Ishikawa (cell line): ENCODE measurements around the gene IFIT1B.

Experiments used
- CEBPB ChIP-seq: IDR thresholded peaks from 2 replicates; pipeline ENCODE4 v1.6.1; 2012
- CREB1 ChIP-seq: IDR thresholded peaks from 2 replicates; pipeline ENCODE4 v1.6.1; 2012; ENCODE audit warnings: low read depth
- EGR1 ChIP-seq: IDR thresholded peaks from 2 replicates; pipeline ENCODE4 v1.6.1; 2012
- EP300 ChIP-seq: IDR thresholded peaks from 2 replicates; pipeline ENCODE4 v1.6.1; 2012; ENCODE audit warnings: borderline replicate concordance
- FOXM1 ChIP-seq: IDR thresholded peaks from 2 replicates; pipeline ENCODE4 v1.6.1; 2012; ENCODE audit warnings: low read depth, borderline replicate concordance
- NFIC ChIP-seq: IDR thresholded peaks from 2 replicates; pipeline ENCODE4 v1.6.1; 2012
- RAD21 ChIP-seq: IDR thresholded peaks from 2 replicates; pipeline ENCODE4 v1.6.1; 2012; ENCODE audit warnings: low read depth
- REST ChIP-seq: IDR thresholded peaks from 2 replicates; pipeline ENCODE4 v1.6.1; 2012; ENCODE audit warnings: low read depth, mild to moderate bottlenecking
- TCF12 ChIP-seq: IDR thresholded peaks from 2 replicates; pipeline ENCODE4 v1.6.1; 2012; ENCODE audit warnings: low read depth
- TEAD4 ChIP-seq: IDR thresholded peaks from 2 replicates; pipeline ENCODE4 v1.6.1; 2012
- USF1 ChIP-seq: IDR thresholded peaks from 2 replicates; pipeline ENCODE4 v1.6.1; 2012
- YY1 ChIP-seq: IDR thresholded peaks from 2 replicates; pipeline ENCODE4 v1.6.1; 2012; ENCODE audit warnings: low read depth
- ZBTB7A ChIP-seq: IDR thresholded peaks from 2 replicates; pipeline ENCODE4 v1.6.1; 2012; ENCODE audit warnings: low read depth
- TF ChIP-seq, protein P1 (sequence below): IDR thresholded peaks from 2 replicates; pipeline ENCODE4 v1.6.1; 2012

Gene IFIT1B

DNA sequence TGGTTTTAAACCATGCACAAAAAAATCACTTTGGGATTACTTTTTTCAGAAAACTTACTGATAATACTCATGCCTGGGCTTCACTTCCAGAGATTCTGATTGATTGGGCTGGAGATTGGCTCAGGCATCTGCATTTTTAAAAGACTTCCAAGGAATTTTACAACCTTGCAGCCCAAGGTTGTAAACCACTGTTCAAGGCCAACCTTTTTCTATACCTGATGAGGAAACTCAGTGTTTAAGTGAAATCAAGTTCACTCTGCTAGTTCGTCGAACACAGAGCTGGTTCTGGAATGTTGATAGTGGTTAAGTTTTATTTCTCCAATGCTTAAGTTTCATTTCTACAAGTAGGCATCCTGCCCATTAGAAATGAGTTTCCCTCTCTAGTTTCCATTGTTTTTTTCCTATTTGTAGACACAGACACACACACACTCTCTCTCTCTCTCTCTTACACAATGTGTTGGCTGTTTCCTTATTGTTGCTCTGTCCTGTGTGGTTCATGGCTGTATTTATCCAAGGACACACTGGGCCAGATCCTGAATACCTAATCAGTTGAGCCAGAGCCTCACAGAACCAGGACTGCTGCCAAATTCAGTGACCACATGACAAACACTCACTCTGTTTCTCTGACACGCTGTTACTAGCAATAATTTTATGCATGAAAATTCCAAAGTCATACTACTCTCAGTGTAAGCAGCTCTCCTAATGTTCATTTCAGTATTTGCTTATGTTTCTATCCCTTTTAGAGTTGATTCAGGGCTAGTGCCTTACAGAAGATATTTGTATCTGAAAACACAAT, 3.7 kb upstream of the IFIT1B start:
- TF ChIP-seq USF1 (0 out of 2 replicates have a peak, but pooled peaks have one; percentile 46), CEBPB (peak; percentile 87), NFIC (peak; percentile 59; the same call in 1 of the 2 replicates), REST (no peak)

GRCh38 chr10:89374713-89375141, 3.1 kb upstream of the IFIT1B start:
- TF ChIP-seq YY1: no peak
- no peak for TF ChIP-seq FOXM1
- TF ChIP-seq CREB1: no peak
- TF ChIP-seq TCF12: no peak

DNA sequence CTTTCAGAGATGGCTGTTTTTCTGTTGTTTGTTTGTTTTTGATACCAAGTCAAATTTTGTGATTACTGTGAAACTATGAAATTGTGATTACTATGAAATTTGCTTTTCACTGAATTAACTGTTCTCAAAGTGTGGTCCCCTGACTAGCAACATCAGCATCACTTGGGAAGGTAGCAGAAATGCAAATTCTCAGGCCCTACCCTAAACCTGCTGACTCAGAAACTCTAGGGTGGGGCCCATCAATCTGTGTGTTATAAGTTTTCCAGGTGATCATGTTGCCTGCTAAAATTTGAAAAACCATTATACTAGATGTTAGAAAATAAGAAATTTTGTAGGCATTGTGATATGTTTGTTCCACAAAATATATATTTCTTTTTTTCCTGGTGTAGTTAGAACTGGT, 1.2 kb downstream of the IFIT1B start:
- no peak for TF ChIP-seq NFIC
- TF ChIP-seq CREB1: no peak
- TF ChIP-seq TCF12: no peak
- no peak for TF ChIP-seq EGR1
- TF ChIP-seq EP300: no peak
- no peak for TF ChIP-seq USF1
- TF ChIP-seq, protein P1, sequence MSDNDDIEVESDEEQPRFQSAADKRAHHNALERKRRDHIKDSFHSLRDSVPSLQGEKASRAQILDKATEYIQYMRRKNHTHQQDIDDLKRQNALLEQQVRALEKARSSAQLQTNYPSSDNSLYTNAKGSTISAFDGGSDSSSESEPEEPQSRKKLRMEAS: no peak
- TF ChIP-seq REST: no peak
- TF ChIP-seq CEBPB: no peak

DNA sequence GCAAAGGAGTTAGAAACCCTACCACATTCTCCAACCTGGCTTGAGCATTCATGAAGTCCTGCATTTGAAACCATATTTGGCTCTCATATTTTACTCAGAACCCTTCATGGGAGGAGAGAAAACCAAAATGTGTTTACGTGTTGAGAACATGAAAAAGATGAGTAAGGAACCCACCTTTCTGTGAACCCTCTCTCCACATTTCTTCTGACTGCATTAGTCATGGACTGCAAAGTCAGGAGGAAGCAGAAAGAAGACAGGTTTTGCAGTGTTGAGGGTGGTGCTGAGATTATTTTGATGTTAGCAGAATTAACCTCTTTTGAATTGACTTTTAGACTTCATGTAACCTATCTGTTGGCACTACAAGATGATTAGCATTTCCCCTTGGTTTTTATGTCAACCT, 4.9 kb downstream of the IFIT1B start:
- TF ChIP-seq TCF12: no peak
- TF ChIP-seq TEAD4: no peak
- no peak for TF ChIP-seq EP300
- TF ChIP-seq ZBTB7A: no peak
- no peak for TF ChIP-seq YY1
- TF ChIP-seq CEBPB: no peak
- no peak for TF ChIP-seq FOXM1
- no peak for TF ChIP-seq REST
- TF ChIP-seq, protein P1: no peak
- no peak for TF ChIP-seq EGR1
- no peak for TF ChIP-seq RAD21
- TF ChIP-seq USF1: no peak
- no peak for TF ChIP-seq CREB1
